Endothelial cell of umbilical vein (primary cell): ENCODE data around the gene TMEM183A. TPM values are rescaled to one million over a fixed set of nuclear protein-coding genes. Genes with fewer than 3 reads are reported as not detected.

Source experiments
- BruUV-seq: library from RNA; stranded (reverse); fragments of 400-500 nt; replicated peaks from 2 replicates; lab custom pipeline; 2021; lab: Mats Ljungman, UMichigan
- CTCF ChIA-PET: fragments of 300-600, 350-600 bp; sonication (Branson Sonifier 250); formaldehyde crosslinking; loops from one replicate; lab custom pipeline; 2021; ENCODE audit warnings: antibody characterized with exemption, inconsistent platforms; lab: Charles Lee
- POLR2A ChIA-PET: fragments of 300-600, 350-600 bp; sonication (Branson Sonifier 250); formaldehyde crosslinking; loops from one replicate; lab custom pipeline; 2021; ENCODE audit warnings: antibody characterized with exemption, inconsistent platforms; lab: Charles Lee
- DNase-seq: peaks from one replicate; pipeline ENCODE4 v3.0.0-alpha.2; 2011; ENCODE audit warnings: low read depth, low spot score
- FAIRE-seq: peaks from 2 replicates; lab custom pipeline; 2011; peaks lifted over from hg19 to GRCh38; lab: Jason Lieb, UNC
- H2AFZ ChIP-seq: 2 replicates; pipeline ENCODE4 v1.6.0; 2012; ENCODE audit warnings: low read depth, low read length, control low read depth, inconsistent platforms
- H3K27ac ChIP-seq: 2 replicates; pipeline ENCODE4 v1.5.1; 2011; ENCODE audit warnings: low read depth, mild to moderate bottlenecking, control low read depth, low read length, moderate library complexity; ENCODE audit not compliant: insufficient read depth
- H3K27me3 ChIP-seq, 2 experiments: 2 replicates each; pipeline versions ENCODE4 v1.6.0 to v1.6.1; 2011; ENCODE audit warnings: low read length in 2 of 2, mixed read lengths in 1 of 2; ENCODE audit not compliant: control insufficient read depth in 2 of 2, insufficient read depth in 2 of 2
- H3K36me3 ChIP-seq, 2 experiments: 2 replicates in 1 of 2; 3 replicates in 1 of 2; pipeline ENCODE4 v1.5.1; 2011; ENCODE audit warnings: low read length in 2 of 2, mild to moderate bottlenecking in 1 of 2, moderate library complexity in 1 of 2; ENCODE audit not compliant: control insufficient read depth in 2 of 2, insufficient read depth in 2 of 2; ENCODE audit errors: extremely low read depth in 1 of 2
- H3K4me1 ChIP-seq: 3 replicates; pipeline ENCODE4 v1.5.1; 2011; ENCODE audit warnings: mild to moderate bottlenecking, low read length; ENCODE audit not compliant: control insufficient read depth, insufficient read depth; ENCODE audit errors: extremely low read depth
- H3K4me2 ChIP-seq: 2 replicates; pipeline ENCODE4 v1.6.1; 2011; ENCODE audit warnings: low read length, control low read depth, mixed read lengths; ENCODE audit not compliant: insufficient read depth
- H3K4me3 ChIP-seq, 3 experiments: fragments of 200-600 bp in 1 of 3; sonication (generic), shearing (Covaris generic) in 1 of 3; replicated peaks in 1 of 3; 2 replicates each; pipeline ENCODE4 v1.5.1; 2011 to 2016; ENCODE audit warnings: control low read depth in 3 of 3, low read length in 3 of 3, mild to moderate bottlenecking in 2 of 3, inconsistent platforms in 1 of 3, low read depth in 1 of 3, moderate library complexity in 1 of 3; ENCODE audit not compliant: insufficient read depth in 1 of 3
- H3K79me2 ChIP-seq: 2 replicates; pipeline ENCODE4 v1.6.0; 2012; ENCODE audit warnings: low read length, inconsistent platforms; ENCODE audit not compliant: control insufficient read depth, insufficient read depth
- H3K9ac ChIP-seq: replicated peaks from 2 replicates; pipeline ENCODE3; 2011; ENCODE audit warnings: low read length, control low read depth; ENCODE audit not compliant: insufficient read depth; ENCODE audit errors: extremely low read depth
- H3K9me1 ChIP-seq: replicated peaks from 3 replicates; pipeline ENCODE4 v1.6.0; 2011; ENCODE audit warnings: mild to moderate bottlenecking, low read length; ENCODE audit not compliant: control insufficient read depth, insufficient read depth; ENCODE audit errors: extremely low read depth
- H3K9me3 ChIP-seq: replicated peaks from 2 replicates; pipeline ENCODE4 v1.5.1; 2012; ENCODE audit warnings: low read length, inconsistent platforms; ENCODE audit not compliant: control insufficient read depth, insufficient read depth
- H4K20me1 ChIP-seq: replicated peaks from 2 replicates; pipeline ENCODE3; 2011; ENCODE audit warnings: mild to moderate bottlenecking, low read length; ENCODE audit not compliant: control insufficient read depth, insufficient read depth; ENCODE audit errors: extremely low read depth
- CTCF ChIP-seq, 2 donors: IDR thresholded peaks; 1 replicate in 1 of 2; 2 replicates in 1 of 2; pipeline ENCODE4 v1.5.1; 2011; ENCODE audit warnings: low read length in 2 of 2, mild to moderate bottlenecking in 2 of 2, moderate library complexity in 2 of 2, control low read depth in 1 of 2, inconsistent platforms in 1 of 2, low read depth in 1 of 2; ENCODE audit not compliant: insufficient read depth in 1 of 2; ENCODE audit errors: extremely low read depth in 1 of 2
- MYC ChIP-seq: IDR thresholded peaks from one replicate; pipeline ENCODE4 v1.6.1; 2011; ENCODE audit warnings: mild to moderate bottlenecking, low read depth, low read length
- POLR2A ChIP-seq: IDR thresholded peaks from 2 replicates; pipeline ENCODE4 v1.6.1; 2012; ENCODE audit warnings: low read depth, mild to moderate bottlenecking, control low read depth, low read length
- POLR2AphosphoS5 ChIP-seq: IDR thresholded peaks from 2 replicates; pipeline ENCODE4 v1.6.1; 2012; ENCODE audit warnings: low read depth, mild to moderate bottlenecking, control low read depth, low read length, moderate library complexity; ENCODE audit not compliant: insufficient read depth
- dilution Hi-C: fragments of 300-500 bp; cut with MboI; formaldehyde crosslinking; loops from one replicate; pipeline ENCODE4 v1.15.0; 2019; ENCODE audit warnings: low sequenced_read_pairs; ENCODE audit not compliant: extremely low pct_ligation_motif_present
- intact Hi-C: fragments of 100-400 bp; cut with micrococcal nuclease; formaldehyde crosslinking; loops from one replicate; pipeline ENCODE4 v1.10.0; 2022
- polyA plus RNA-seq, 4 experiments: library from polyadenylated mRNA; depleted of rRNA in 3 of 4; stranded (reverse) in 3 of 4; unstranded in 1 of 4; fragments of >200 nt; gene quantifications; 2 replicates each; pipeline versions ENCODE4 v1.2.1 to v1.2.3, GENCODE V29; 2011 to 2012; ENCODE audit warnings: missing spikeins in 1 of 4
- total RNA-seq: library from RNA; stranded (reverse); gene quantifications from 2 replicates; pipeline ENCODE4 v1.2.3, GENCODE V29; 2021
- TF ChIP-seq, protein P1 (sequence below): IDR thresholded peaks from 2 replicates; pipeline ENCODE4 v1.6.1; 2011; ENCODE audit not compliant: insufficient read depth, insufficient read length

TMEM183A gene
- total and polyA plus RNA-seq, 2 donors (not counting 3 experiments of a cell fraction or from before 2014, with no cell fraction given): 59.4 to 110 TPM

GRCh38 chr1:203034422-203035110, 27.4 kb downstream of the TMEM183A start:
- no peaks in the 10 kb centered on the region for H3K9me1 ChIP-seq
- CTCF ChIA-PET: interaction anchor here (0.8 to 4.5 kb wide), 7 partner anchors 8 to 238 kb away, joined by 3 to 42 read pairs (median 4); partner anchors contain the start of gene PPFIA4
- H4K20me1 ChIP-seq: no peaks in the 10 kb centered on the region
- H2AFZ ChIP-seq: no peak overlapping the region
- H3K36me3 ChIP-seq: no peaks in the 10 kb centered on the region
- H3K9ac ChIP-seq: no peak overlapping the region
- H3K4me1 ChIP-seq: no peaks in the 10 kb centered on the region
- H3K79me2 ChIP-seq: no peaks in the 10 kb centered on the region
- H3K4me3 ChIP-seq: no peak overlapping the region
- intact Hi-C loops (loop anchor here (5.0 to 10.0 kb wide), 2 partner anchors 83 to 290 kb away; no protein-coding TSS in a partner anchor), dilution Hi-C loops (no loop called here)
- H3K27ac ChIP-seq: no peak overlapping the region
- DNase-seq (no peak), FAIRE-seq (no peak)
- POLR2A ChIA-PET: no interaction called here
- H3K9me3 ChIP-seq: no peaks in the 10 kb centered on the region
- no peak overlapping the region for H3K4me2 ChIP-seq
- peaks cover 3 to 21% of the 10 kb centered on the region in 2 experiments for H3K27me3 ChIP-seq
- TF ChIP-seq, protein P1, sequence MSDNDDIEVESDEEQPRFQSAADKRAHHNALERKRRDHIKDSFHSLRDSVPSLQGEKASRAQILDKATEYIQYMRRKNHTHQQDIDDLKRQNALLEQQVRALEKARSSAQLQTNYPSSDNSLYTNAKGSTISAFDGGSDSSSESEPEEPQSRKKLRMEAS: no peak
- no peak for TF ChIP-seq MYC
- no peak for TF ChIP-seq POLR2A
- no peak for TF ChIP-seq POLR2AphosphoS5
- BruUV-seq: no TSS peak

DNA sequence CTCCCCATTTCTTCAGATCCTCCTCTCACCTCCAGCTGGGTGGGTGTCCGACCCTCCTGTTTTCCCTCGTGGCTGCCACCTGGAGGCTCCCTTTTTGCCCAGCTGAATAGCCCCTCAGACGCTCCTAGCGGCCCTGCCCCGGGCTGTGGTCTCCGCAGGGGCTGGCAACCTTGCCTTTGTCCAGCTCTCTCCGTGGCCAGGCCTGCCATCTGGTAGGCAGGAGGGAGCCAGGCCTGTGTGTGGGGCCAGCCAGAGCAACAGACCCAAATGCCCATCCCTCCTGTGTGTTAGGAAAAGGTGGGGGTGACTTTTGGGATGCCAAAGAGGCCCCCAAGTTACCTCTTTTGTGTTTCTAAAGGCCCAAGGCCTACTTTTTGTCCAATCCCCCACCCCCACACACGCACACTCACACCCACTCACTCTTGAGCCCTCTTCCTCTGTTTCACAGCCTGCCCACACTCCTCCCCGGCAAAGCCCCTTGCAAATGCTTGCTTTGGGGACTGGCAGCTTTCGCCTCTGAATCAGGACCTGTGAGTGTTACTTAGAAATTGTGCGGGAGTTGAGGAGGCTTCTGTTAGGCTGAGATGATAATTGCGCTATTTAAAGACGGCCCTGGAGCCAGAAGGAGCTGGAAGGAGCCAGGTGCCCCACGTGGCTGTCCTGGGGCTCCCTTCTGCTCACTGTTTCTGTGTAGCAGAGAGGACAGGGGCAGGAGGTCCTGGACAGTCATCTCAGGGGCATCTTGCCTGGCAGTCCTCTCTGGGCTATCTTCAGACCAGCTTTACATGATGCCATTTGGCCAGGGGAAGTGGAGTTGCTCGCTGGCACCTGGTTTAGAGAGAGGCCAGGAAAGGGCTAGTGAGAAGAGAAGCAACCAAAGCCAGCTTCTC, 28.2 kb downstream of the TMEM183A start:
- DNase-seq: no peak
- Histone ChIP-seq H3K4me2 (no peak overlapping the region), H3K4me1 (no peaks in the 10 kb centered on the region), H4K20me1 (no peaks in the 10 kb centered on the region), H3K27me3 (peaks cover 3 to 21% of the 10 kb centered on the region in 2 experiments), H3K4me3 (no peak overlapping the region), H3K27ac (no peak overlapping the region), H3K9me1 (no peaks in the 10 kb centered on the region), H3K36me3 (no peaks in the 10 kb centered on the region), H2AFZ (no peak overlapping the region), H3K79me2 (no peaks in the 10 kb centered on the region), H3K9ac (no peak overlapping the region), H3K9me3 (no peaks in the 10 kb centered on the region)
- no peak for TF ChIP-seq CTCF (IDR thresholded peaks at IDR 0.05; ENCODE audit: extremely low read depth in 1 of 2, insufficient read depth in 1 of 2, low read depth in 1 of 2, low read length in 2 of 2)
- BruUV-seq: no TSS peak
- FAIRE-seq: no peak
- CTCF ChIA-PET: interaction anchor here (0.8 to 4.5 kb wide), 8 partner anchors 9 to 237 kb away, joined by 3 to 42 read pairs (median 5); partner anchors contain the start of gene PPFIA4
- POLR2A ChIA-PET: no interaction called here
- dilution Hi-C loops: no loop called here
- intact Hi-C loops: loop anchor here (5.0 to 10.0 kb wide), 2 partner anchors 82 to 289 kb away; no protein-coding TSS in a partner anchor
